GM03348 (cell line): ENCODE results near the gene FCSK.
A peak's percentile ranks its signal among the peaks of the same experiment; 100 is the strongest.
"Not testable (repeated sequence)": the region's sequence is repeated elsewhere in the genome, so short reads cannot be mapped to it uniquely, and the experiment has no call there.

Experiments used
- DNase-seq: peaks from one replicate; pipeline ENCODE4 v3.0.0; 2012; ENCODE audit warnings: low spot score

The FCSK gene

DNA sequence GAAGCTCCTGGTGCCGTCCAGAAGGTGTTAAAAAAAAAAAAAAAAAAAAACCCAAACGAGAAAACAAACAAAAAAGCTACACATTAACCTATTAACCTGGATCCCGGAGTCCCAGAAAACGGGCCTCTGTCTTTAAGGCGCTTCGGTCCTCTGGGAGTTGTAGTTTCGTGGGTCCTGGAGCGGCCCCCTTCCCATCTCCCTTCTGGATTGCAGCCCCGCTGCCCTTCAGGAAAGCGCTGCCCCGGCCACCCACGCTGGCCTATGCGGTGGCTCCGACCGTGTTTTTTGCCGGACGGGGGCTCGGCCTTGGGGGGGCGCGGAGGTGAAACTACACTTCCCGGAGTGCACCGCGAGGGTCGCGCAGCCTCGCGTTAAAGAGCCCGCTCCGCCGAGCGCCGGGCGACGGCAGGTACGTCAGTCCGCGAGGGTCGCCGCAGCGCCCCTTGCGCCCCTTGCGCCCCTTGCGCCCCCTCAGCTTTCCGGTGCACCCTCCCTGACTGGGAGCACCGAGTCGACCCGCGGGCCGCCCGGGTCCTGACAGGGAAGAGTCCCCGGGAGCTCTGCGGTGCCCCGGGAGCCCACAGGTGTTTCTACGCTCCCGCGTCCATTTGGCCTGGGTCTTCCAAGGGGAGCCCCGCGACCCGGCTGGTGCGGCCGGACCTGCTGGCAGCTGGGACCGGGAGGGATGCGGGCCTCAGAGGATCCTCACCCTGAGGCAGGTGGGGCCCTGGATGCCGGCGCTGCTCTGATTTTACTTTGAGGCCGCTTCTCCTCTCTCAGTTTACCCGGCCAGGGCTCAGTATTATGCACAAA, at the start of gene FCSK:
Gene FCSK, plus strand, starts transcription at position 374 of the 813 bp plus-strand sequence. CDS start 8,596 bp downstream, outside the sequence.
- peak; percentile 86 for DNase-seq

DNA sequence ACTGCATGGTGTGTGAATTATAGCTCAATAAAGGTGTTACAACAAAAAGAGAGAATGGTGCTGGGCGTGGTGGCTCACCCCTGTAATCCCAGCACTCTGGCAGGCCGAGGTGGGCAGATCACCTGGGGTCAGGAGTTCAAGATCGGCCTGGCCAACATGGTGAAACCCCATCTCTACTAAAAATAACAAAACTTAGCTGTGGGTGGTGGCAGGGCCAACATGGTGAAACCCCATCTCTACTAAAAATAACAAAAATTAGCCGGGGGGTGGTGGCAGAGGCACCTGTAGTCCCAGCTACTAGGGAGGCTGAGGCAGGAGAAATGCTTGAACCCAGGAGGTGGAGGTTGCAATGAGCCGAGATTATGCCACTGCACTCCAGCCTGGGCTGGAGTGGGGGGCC, 48.3 kb upstream of the FCSK start:
- not testable (repeated sequence) for DNase-seq

DNA sequence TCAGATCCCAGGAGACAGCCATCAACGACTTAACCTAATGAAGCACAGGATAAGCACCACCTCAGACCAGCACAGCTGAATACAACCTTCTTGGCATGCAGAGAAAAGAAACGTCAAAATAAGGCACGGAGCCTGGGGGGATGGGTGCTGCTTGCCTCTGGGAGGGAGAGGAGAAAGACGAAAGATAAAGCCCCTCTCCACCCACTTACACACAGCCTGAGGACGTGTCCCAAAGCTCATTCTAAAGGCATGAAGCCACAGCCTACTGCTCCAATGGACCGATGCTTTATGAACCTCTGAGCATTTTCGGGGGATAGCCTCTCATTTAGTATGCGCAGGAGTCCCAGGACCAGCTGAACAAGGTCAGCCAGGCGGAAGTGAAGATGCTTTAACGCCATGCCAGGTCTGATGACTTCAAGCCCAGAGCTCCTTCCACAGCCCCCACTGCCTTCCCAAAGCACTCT, 46.6 kb upstream of the FCSK start:
- DNase-seq = no peak

DNA sequence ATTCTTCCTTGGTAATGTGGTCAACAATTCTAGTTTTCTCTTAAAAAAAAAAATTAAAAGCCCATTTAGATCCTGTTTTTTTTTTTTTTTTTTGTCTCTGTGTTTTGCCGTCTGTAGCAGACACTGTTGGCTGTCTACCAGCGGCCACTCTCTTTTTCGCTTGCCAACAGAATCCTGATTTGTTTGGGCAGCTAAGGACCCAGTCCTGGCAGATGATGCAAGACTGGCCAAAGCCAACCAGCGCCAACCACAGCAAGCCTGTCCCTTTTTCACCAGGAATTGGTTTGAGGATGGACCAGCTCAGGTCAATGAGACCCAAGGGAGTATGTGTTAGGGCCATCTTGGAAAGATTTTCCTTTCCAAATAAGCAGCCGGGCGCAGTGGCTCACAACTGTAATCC, 43.7 kb upstream of the FCSK start:
- no peak for DNase-seq

DNA sequence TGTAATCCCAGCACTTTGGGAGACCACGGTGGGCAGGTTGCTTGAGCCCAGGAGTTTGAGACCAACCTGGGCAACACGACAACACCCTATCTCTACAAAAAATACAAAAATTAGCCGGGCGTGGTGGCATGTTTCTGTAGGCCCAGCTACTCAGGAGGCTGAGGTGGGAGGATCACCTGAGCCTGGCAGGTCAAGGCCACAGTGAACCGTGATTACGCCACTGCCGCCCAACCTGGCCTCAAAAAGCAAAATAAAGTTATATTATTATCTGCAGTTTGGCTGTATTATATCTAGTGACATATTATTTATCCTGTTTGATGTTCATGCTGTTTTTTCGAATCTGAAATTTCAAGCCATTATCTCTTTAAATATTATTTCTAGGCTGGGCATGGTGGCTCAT, 42.0 kb upstream of the FCSK start:
- DNase-seq = no peak

DNA sequence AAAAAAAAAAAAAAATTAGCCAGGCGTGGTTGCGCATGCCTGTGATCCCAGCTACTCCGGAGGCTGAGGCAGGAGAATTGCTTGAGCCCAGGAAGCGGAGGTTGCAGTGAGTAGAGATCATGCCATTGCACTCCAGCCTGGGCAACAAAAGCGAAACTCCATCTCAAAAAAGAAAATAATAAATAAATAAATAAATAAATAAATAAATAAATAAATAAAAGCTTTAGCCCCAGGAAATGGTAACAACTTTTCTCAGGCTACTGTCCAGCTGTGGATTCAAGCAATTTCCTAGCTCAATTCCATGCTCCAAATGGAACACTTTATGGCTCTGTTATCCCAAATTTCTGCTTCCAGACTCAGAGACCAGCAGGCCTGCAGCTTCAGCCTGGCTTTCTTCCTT, 40.8 kb upstream of the FCSK start:
- not testable (repeated sequence) for DNase-seq

DNA sequence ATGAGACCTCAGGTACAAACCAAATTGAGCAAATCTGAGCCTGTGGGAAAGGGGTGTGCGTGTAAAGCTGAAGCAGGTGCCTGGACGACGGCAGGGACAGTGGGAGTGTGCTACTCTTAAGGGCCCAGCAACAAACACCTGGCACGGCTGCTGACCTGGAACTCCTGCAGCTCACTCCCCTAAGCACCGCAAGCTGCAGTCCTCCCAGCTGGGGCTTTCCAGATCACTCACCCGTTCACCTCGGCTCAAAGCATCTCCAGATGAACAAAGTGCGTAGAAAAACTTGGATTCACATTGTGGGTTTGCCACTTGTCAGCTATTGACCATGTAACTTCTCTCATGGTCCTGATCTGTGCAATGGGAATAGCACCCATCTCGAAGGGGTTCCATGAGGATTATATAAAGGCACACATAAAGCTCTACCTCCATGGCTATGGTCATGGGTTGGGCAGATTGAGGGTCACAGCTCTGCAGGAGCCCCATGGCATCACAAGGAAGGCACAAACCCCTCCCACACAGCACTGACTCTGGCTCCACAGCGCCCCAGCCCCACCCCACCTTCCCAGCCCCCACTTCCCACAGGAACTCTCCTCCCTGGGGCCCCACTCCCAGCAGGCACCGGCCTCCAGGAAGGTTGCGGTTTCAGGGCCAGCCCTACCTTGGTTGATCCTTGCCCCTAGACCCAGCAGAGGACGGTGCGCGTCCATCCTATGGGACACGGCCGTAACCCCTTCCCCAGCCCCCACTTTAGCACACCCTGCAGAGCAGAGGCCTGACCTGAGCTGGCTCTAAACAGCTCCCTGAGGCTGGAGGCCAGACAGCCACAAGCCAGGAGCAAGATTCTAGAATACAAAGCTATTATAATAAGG, 37.4 kb upstream of the FCSK start:
- DNase-seq = no peak

DNA sequence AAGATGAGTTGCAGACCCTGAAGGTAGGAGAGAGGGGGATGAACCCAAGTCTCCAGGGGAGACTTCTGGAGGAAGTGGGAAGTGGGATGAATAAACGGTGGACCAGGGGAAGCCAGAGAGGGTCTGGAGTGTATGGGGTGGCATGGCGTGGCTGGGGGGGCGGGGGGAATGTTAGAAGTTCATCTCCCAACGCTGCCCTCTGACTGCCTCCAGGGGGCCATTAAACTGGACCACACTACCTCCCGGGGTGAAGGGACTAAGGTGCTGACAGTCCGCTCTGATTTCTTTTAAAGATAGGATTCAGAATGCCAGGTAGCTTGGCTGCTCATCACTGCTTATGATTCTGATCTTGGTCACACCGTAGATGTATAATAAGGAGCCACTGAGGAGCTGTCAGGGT, 36.7 kb upstream of the FCSK start:
- DNase-seq = no peak

DNA sequence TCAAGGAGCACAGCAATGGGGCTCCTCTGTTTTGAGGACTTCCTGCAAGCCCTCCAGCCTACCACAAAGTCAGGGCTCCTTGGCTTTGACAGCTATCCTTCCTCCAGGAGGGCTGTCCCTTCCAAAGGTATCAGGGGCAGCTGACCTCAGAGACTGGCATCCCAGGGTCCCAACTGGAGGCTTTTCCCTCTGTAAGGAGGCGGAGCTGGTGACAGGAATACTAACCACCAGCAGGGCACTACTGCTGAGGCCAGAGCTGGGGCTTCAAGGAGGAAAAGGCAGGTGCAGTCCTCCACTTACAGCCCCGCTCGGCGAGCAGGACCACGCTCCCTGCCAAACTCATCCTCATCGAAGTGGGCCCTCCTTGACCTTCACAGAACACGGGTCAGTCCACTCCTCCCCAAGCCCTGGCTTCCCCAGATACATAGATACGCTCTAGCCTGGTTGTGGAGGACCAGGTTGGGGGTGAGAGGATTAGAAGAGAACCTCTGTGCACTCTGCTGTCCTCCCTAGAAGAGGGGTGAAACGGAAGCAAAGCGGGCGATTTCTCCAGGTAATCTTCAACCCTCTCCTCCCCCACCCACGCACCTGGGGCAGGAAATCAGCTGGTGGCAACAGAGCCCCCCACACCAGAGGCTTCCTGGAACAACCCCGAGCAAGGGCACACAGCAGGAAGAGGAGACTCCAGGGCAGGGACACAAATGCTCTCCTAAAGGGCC, 36.0 kb upstream of the FCSK start:
- DNase-seq = no peak

DNA sequence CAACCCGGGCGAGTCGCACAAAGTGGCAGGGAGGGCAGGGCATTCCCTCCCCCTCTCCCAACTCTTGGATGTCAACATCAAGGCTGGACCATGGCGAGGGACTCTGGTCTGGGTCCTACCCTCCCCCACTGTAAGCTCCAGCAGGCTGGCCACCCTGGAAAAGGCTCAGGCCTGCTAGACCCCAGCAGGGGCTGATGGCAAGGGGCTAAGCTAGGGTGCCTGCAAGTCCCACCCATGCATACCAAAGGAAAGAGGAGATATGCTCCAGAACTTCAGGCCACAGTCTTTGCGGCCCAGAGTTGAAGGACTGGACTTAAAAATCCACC, 35.4 kb upstream of the FCSK start:
- no peak for DNase-seq

DNA sequence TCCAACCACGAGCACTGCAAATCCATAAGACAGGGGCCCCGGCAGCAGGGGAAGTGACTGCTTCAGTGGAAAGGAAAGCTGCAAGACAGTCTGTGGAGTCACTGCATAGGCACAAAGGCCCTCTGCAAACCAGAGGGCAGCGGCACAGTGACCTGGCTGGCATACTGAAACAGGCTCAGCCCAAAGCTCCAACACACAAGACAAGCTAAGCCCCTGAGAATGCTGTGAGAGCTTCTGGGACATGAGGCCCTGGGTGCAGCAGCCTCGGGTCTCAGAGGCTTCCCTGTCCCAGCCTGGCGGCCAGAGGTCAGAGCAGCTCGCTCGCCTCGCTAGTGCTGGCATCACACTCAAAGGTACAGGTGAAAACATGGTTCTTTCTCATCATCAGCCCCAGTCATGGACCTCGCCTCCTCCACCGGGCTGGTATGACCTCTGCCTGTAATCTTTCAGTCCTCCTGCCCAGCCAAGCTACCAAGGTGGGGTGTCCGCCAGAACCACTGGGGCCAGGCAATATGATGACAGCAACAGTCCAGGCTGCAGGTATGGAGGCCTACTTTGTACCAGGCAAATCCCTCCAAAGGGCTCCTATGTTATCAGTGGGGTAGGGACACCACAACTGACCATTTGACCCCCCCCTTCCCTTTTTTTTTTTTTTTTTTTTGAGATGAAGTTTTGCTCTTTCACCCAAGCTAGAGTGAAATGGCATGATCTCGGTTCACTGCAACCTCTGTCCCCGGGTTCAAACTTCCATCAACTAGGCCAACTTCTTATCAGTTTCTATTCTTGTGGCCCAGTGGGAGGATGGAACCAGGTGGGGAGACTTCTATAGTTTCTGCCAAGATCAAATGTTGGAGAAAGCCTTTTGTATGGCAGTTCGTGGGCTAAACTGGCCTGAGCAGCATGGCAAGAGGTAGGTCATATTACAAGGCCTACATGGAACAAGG, 34.7 kb upstream of the FCSK start:
- no peak for DNase-seq

DNA sequence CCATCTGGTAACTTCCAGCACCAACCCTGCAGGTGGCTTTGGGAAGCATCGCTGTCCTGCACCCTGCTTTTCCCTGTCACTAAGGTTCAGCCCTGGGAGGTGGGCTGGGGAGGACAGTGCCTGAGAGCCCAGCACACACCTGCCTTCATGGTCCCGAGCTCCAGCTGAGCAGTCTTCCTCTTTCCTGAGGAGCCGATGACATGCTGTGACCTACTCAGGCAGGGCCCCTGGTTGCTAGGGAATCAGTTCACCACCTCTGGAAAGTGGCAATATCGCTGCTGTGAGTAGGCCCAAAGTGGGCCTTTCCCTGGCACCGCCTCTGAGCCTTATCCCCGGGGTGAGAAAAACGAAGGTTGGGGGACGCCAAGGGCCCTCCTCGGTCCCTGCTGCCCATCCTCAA, 33.4 kb upstream of the FCSK start:
- no peak for DNase-seq

DNA sequence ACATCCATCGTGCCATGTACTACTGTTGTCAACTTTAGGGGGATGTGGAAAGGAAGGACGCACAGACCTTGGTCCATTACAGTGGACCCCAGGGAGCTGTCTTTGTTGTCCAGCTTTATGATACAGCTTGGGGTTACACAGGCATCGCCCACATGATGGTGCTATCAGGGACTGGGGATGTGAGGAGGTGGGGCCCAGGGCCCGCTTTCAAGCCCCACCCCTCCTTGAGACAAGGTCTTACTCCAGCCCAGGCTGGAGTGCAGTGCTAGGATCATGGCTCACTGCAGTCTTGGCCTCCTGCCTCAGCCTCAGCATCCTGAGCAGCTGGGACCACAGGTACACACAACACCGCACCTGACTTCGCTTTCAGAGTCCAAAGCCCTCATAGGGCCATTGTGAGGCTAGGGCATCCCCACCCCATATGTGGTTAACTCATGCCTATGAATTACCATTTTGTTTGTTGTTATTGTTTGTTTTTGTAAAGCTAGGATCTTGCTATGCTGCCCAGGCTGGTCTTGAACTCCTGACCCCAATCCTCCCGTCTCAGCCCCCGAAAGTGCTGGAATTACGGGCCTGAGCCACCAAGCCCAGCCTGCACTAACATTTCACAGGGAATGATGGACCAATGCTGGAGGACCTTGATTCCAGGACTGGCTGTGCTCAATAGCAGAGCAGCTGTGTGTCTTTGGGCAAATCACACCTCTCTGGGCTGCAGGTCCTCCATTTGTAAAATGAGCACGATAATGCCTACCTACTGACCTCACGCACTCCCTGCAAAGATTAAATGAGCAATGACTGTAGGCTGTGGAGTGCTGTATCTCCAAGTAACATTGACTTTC, 32.7 kb upstream of the FCSK start:
- DNase-seq = no peak

DNA sequence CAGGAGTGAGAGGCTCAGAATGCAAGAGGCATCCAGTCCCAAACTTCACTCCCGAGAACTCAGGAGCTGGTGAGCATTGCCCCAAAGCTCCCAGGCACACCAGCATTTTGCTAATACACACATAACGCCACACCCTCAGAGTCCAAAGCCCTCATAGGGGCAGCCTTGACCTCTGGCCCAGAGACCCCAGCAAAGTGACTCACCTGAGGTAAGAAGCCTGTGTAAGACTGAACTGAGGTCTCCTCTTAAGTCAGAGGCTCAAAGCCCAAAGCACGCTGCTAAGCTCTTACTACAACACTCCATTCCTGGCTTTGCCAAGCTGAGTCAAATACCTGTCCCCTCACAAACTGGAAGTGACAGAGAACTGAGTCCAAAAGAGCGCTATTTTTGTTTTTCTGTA, 31.9 kb upstream of the FCSK start:
- no peak for DNase-seq

DNA sequence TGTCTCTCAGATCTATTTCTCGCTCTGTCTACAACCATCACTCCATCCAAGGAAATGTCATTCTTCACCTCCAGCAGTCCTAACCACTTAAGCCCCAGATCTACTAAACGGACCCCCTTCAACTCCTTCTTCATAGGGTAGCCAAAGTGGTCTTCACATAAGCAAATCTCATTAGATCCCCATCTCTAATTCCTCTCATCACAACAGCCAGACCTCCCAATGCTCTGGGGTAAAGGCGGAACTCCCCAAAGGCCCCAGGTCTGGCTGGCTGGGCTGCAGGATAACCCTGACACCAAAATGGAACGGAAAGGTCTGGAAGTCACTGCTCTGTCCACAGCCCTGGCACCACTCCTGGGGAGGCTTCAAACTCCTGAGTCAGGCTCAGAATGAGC, 26.6 kb upstream of the FCSK start:
- no peak for DNase-seq

DNA sequence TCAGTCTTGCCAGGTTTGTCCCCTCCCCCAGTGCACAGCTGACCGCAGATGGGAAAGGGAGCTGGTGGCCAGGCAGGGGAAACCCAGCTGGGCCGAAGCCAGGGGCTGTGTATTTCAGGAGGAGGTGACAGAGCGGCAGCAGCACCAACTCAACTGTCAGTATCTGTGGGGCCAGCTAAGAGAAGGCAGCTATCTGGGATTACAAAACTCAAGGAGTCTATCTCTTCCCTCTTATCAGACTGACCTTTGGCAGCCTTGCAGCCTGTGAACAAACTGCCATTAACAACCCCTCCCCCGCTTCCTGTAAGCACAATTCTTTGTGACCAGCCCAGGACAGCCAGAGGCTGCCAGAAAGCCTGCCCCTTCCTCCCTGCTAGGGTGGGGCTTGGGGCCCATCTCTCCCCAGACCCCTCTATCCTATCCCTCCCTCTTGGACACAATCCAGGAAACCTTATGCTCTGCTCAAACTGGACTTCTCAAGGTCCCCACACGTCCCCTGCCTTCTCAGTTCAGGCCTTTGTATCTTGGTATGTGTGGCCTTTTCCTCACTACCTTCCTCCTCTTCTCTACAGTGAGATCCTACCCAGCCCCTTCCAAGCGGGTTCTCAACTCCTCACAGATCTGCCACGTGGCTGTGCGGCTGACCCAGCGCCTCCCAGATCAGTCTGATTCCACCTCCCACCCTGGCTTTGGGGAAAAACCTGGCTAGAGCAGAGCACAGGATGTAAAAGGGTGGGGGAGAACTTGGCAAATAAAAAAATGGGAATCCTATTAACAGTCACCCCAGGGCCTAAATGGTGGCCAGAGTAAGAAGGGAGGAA, 26.0 kb upstream of the FCSK start:
- peak; percentile 90 for DNase-seq

DNA sequence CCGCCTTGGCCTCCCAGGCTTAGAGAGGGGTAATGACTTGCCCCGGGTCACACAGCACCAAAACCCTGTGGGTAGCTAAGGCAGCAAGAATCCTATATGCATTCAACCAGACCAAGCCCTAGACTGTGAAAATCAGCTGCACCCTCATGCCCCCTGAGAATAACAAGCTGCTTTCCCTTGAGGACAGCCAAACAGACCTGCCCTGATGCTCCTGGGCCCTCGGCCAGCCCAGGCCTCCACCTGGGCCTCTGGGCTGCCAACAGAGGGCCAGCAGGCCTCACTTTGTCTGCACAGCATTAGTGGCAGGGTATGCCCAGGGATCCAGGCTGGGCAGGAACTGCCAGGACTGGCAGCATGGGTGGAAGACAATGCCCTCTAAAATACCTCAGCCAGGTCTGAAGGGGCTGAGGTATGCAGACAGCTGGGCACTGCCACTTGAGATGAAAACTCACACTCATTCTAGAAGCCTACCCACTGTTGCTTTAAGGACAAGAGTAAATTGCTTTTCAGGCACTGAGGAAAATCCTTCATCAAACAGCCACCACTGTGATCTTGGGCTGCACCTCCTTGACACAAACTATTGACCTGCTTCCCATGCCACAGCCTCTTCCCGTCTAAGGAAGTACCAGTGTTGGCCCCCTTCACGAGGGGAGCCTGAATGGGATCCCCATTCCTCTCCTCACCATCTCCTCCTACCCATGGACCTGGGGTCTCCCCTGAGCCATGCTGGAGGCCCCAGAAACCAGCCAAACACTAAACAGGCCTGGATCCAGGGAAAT, 24.3 kb upstream of the FCSK start:
- no peak for DNase-seq

DNA sequence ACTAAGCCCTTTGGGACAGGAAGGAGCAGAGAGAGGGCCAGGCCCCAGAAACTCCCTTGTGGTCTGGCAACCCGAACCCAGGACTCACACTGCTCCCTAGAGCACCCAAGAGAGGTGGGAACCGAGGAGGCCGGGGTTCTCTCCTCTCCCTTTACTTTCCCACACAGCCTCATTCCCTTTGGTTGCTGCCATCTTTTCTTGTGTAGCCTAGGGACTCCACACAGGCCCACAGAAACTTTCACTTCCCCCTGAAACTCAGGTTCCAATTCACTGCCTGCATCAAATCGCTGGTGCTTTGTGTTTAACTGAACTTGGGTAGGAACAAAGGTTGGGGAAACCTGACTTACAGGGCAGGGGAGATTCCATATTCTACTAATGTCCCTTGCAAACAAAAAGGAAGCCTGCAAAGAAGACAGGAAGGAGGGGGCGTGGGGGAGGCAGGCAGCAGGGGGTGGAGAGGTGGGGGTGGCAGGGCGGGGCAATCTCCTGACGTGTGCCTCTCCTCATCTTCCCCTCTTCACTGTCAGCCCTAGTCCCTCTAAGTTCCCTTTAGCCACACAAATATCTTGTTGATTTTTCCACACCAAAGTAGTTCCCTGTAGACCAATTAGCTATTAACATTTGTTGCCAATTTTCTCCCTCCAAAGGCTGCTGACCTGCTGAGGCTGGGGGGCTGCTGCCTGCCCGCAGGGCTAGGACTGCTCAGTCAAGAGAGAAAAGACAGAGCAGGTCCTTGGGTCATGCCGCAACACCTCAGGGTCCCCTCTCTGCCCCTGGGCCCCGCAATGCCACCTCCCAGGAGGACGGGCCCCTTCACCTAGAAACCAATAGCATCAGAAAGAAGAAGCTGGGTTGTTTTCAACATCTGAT, 23.5 kb upstream of the FCSK start:
- no peak for DNase-seq
